ENCODE data around the gene MEAK7.

Gene MEAK7, protein sequence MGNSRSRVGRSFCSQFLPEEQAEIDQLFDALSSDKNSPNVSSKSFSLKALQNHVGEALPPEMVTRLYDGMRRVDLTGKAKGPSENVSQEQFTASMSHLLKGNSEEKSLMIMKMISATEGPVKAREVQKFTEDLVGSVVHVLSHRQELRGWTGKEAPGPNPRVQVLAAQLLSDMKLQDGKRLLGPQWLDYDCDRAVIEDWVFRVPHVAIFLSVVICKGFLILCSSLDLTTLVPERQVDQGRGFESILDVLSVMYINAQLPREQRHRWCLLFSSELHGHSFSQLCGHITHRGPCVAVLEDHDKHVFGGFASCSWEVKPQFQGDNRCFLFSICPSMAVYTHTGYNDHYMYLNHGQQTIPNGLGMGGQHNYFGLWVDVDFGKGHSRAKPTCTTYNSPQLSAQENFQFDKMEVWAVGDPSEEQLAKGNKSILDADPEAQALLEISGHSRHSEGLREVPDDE

DNA sequence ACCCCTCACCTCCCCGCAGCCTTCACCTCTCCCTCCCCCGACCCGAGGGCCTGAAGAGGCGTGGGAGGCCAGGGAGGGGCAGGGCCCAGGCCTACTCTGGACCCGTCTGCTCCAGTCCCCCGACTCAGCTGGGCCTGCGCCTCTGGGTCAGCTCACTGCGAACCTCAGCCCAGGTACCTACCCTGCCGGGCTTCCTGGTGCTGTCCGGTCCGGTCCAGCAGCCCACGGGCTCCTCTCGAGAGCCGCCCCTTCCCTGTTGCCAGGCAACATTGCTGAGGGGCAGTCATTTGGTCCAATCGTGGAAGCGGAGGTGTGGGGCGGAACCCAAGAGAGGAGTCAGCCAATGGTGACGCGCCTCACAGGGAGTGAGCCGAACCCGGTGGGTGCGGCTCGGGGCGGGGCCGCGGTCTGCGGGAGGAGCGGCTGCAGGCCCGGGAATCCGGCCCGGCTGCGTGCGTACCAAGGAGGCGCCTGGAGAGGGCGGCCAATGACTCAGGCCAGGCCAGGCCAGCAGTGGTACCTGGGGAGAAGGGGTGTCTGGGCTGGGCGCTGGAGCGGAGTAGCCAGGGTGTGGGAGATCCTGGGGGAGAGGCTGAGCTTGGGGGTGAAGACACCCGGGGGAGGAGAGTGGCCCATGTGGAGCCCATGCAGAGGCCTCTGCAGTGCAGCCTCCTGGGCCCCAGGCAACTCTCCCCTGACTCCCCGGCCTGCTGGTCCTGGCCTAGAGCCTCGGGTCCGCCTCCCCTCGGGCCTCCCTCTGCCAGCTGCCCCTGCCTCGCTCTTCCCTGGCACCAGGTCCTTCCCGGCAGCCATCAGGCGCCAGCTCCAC is at the start of gene MEAK7:
MEAK7 (minus strand) TSS at position 240 of the 829 bp plus-strand sequence. CDS start 6,573 bp downstream, outside the sequence.
- TF ChIP-seq, protein P1, sequence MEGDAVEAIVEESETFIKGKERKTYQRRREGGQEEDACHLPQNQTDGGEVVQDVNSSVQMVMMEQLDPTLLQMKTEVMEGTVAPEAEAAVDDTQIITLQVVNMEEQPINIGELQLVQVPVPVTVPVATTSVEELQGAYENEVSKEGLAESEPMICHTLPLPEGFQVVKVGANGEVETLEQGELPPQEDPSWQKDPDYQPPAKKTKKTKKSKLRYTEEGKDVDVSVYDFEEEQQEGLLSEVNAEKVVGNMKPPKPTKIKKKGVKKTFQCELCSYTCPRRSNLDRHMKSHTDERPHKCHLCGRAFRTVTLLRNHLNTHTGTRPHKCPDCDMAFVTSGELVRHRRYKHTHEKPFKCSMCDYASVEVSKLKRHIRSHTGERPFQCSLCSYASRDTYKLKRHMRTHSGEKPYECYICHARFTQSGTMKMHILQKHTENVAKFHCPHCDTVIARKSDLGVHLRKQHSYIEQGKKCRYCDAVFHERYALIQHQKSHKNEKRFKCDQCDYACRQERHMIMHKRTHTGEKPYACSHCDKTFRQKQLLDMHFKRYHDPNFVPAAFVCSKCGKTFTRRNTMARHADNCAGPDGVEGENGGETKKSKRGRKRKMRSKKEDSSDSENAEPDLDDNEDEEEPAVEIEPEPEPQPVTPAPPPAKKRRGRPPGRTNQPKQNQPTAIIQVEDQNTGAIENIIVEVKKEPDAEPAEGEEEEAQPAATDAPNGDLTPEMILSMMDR (IDR thresholded peaks at IDR 0.05; ENCODE audit: insufficient read depth, low read depth, low read length, missing control alignments), result no peak

DNA sequence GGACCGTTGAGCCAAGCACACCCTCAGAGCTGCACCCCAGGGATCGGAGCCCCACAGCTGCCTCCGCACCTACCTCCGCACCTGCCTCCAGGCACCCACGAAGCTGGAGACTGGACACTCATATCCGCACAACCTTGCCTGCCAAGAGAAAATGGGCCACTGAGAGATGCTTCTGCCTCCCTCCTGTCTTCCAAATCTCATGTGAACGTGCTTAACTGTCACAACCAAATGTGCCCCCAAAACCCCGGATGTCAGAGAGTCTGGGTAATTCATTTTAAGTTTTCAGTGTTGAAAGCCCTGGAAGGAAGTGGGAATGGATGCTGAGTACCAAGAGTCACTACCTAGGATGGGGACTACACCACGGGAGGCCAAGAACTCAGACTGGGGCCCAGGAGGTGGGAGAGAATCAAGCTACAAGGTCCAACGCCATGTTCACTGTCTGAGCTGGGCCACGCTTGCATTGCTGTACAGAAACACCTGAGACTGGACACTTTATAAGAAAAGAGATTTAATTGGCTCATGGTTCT is 49.5 kb upstream of the MEAK7 start:
- no peak for DNase-seq (ENCODE audit: low read depth)
- TF ChIP-seq, protein P1 (IDR thresholded peaks at IDR 0.05; ENCODE audit: insufficient read depth, low read depth, low read length, missing control alignments), result no peak
- no peak overlapping the region for H3K4me3 ChIP-seq (ENCODE audit: low read length)

More for the DNA sequence above, at the start of gene MEAK7:
- H3K4me3 ChIP-seq (ENCODE audit: low read length), result peak within 1 kb of the TSS; percentile 89
- DNase-seq (ENCODE audit: low read depth), result peak; percentile 99

- no peak overlapping the region for H3K4me3 ChIP-seq (ENCODE audit: low read length)
- peak; percentile 63 for DNase-seq (ENCODE audit: low read depth)
- TF ChIP-seq, protein P1 (IDR thresholded peaks at IDR 0.05; ENCODE audit: insufficient read depth, low read depth, low read length, missing control alignments), result no peak
Observed at GRCh38 chr16:84552135-84552534, 47.7 kb upstream of the MEAK7 start.

- DNase-seq (ENCODE audit: low read depth), result peak; percentile 76
- TF ChIP-seq, protein P1 (IDR thresholded peaks at IDR 0.05; ENCODE audit: insufficient read depth, low read depth, low read length, missing control alignments), result no peak
- no peak overlapping the region for H3K4me3 ChIP-seq (ENCODE audit: low read length)
Observed at GRCh38 chr16:84550096-84550495, 45.6 kb upstream of the MEAK7 start.

DNA sequence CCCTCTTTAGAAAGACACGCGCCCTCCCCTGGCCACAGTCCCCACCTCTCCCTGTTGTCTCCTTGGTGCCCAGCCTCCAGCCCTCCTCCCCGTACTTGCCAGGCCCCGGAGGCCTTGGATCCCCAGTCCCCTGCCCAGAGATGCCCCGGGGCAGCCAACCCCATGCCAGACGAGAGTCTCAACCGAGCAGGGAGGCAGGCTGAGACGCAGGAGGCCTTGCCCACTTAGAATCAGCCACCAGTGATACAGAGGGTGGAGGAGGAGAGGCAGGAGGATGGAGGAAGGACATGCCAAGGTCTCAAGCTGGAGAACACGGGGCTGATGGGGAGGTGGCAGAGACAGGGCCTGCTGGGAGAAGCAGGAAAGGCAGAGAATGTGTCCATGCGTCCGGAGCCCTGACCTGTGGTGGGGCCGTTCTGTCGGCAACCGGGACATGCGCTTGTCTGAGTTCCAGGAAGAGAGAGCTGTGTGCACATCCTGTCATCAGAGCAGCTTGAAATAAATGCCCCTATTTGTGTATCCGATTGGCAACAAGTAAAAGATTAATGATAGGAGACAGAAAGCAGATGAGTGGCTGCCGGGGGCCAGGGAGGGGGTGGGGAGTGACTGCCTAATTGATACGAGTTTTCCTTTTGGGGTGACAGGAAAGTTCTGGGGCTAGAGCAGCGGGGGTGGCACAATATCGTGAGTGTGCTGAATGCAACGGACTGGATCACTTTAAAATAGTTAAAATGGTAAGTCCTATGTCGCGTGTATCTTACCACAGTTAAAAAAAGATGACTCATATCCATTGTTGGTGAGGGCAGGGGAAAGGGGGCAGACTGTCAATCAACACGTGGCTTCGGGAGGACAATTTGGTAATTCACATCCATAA is 44.7 kb upstream of the MEAK7 start:
- no peak for DNase-seq (ENCODE audit: low read depth)
- TF ChIP-seq, protein P1 (IDR thresholded peaks at IDR 0.05; ENCODE audit: insufficient read depth, low read depth, low read length, missing control alignments), result no peak
- H3K4me3 ChIP-seq (ENCODE audit: low read length), result no peak overlapping the region

GRCh38 chr16:84548508-84548907 is 44.0 kb upstream of the MEAK7 start:
- H3K4me3 ChIP-seq (ENCODE audit: low read length), result no peak overlapping the region
- DNase-seq (ENCODE audit: low read depth), result no peak
- TF ChIP-seq, protein P1 (IDR thresholded peaks at IDR 0.05; ENCODE audit: insufficient read depth, low read depth, low read length, missing control alignments), result no peak
